Hepatocyte (in vitro differentiated cells): ENCODE results near the gene IKZF1. TPM values are rescaled to one million over a fixed set of nuclear protein-coding genes. Genes with fewer than 3 reads are reported as not detected.
A peak's percentile ranks its signal among the peaks of the same experiment; 100 is the strongest.

Experiments used
- DNase-seq: peaks from one replicate; pipeline ENCODE4 v3.0.0-alpha.2; 2016; ENCODE audit warnings: low spot score
- H2AFZ ChIP-seq: fragments of 200-600 bp; sonication (generic); 2 replicates; pipeline ENCODE4 v1.6.0; 2016; ENCODE audit warnings: antibody characterized with exemption, mild to moderate bottlenecking
- H3K27ac ChIP-seq: fragments of 200-600 bp; sonication (generic); 2 replicates; pipeline ENCODE4 v1.5.1; 2016; ENCODE audit warnings: mild to moderate bottlenecking
- H3K27me3 ChIP-seq: fragments of 200-600 bp; sonication (generic); 2 replicates; pipeline ENCODE4 v1.6.1; 2016
- H3K36me3 ChIP-seq: fragments of 200-600 bp; sonication (generic); replicated peaks from 2 replicates; pipeline ENCODE4 v1.5.1; 2016; ENCODE audit warnings: low read depth; ENCODE audit not compliant: insufficient read depth
- H3K4me1 ChIP-seq: fragments of 200-600 bp; sonication (generic); 2 replicates; pipeline ENCODE4 v1.5.1; 2016; ENCODE audit warnings: mild to moderate bottlenecking, moderate library complexity; ENCODE audit not compliant: insufficient read depth
- H3K4me2 ChIP-seq: fragments of 200-600 bp; sonication (generic); 2 replicates; pipeline ENCODE4 v1.6.0; 2016
- H3K4me3 ChIP-seq: fragments of 200-600 bp; sonication (generic); 2 replicates; pipeline ENCODE4 v1.5.1; 2016; ENCODE audit warnings: mild to moderate bottlenecking
- H3K79me2 ChIP-seq: fragments of 200-600 bp; sonication (generic); 2 replicates; pipeline ENCODE4 v1.6.0; 2017; ENCODE audit warnings: mild to moderate bottlenecking
- H3K9me2 ChIP-seq: fragments of 200-600 bp; sonication (generic); replicated peaks from 2 replicates; pipeline ENCODE4 v1.6.0; 2017; ENCODE audit warnings: mild to moderate bottlenecking; ENCODE audit not compliant: insufficient read depth
- H3K9me3 ChIP-seq: fragments of 200-600 bp; sonication (generic); 2 replicates; pipeline ENCODE4 v1.5.1; 2016; ENCODE audit warnings: low read depth, mild to moderate bottlenecking
- H4K20me1 ChIP-seq: fragments of 200-600 bp; sonication (generic); 2 replicates; pipeline ENCODE4 v1.6.0; 2016; ENCODE audit warnings: mild to moderate bottlenecking; ENCODE audit not compliant: insufficient read depth, poor library complexity, severe bottlenecking
- CTCF ChIP-seq: fragments of 200-600 bp; sonication (generic); IDR thresholded peaks from 2 replicates; pipeline ENCODE4 v1.5.1; 2016; ENCODE audit warnings: antibody characterized with exemption, mild to moderate bottlenecking; ENCODE audit not compliant: poor library complexity
- EZH2 ChIP-seq: fragments of 200-600 bp; sonication (generic); IDR thresholded peaks from 2 replicates; pipeline ENCODE4 v1.6.1; 2016; ENCODE audit warnings: antibody characterized with exemption, mild to moderate bottlenecking, borderline replicate concordance
- EZH2phosphoT487 ChIP-seq: fragments of 200-600 bp; sonication (generic); IDR thresholded peaks from one replicate; pipeline ENCODE4 v1.6.1; 2018; ENCODE audit warnings: antibody characterized with exemption, mild to moderate bottlenecking, low read depth, moderate library complexity; ENCODE audit not compliant: unreplicated experiment, severe bottlenecking
- WGBS: methylation state at CpG from one replicate; pipeline ENCODE4 v1.1.6; 2016; ENCODE audit warnings: low lambda C conversion rate; ENCODE audit errors: missing lambda C conversion rate; 5-methylcytosine and 5-hydroxymethylcytosine counted together
- polyA plus RNA-seq: library from polyadenylated mRNA; unstranded; fragments of >200 nt; fragmentation: Nextera tagmentation; extraction: Ambion mirVana; gene quantifications from 2 replicates; pipeline ENCODE4 v1.2.1, GENCODE V29; 2016
- total RNA-seq: library from RNA; depleted of rRNA; stranded (reverse); fragments of >200 nt; gene quantifications from 2 replicates; pipeline ENCODE4 v1.2.3, GENCODE V29; 2014

The IKZF1 gene
- total and polyA plus RNA-seq, 2 experiments from 2014 or later: 0.16 to 0.47 TPM

- no peaks in the 10 kb centered on the region for H4K20me1 ChIP-seq
- WGBS: 67% methylated on average over 2 of the region's 2 CpGs
- DNase-seq: no peak
- H3K9me3 ChIP-seq: no peaks in the 10 kb centered on the region
- no peaks in the 10 kb centered on the region for H3K9me2 ChIP-seq
- H3K79me2 ChIP-seq: no peaks in the 10 kb centered on the region
- H3K27ac ChIP-seq: no peak overlapping the region
- no peak overlapping the region for H3K4me2 ChIP-seq
- no peaks in the 10 kb centered on the region for H3K36me3 ChIP-seq
- H2AFZ ChIP-seq: no peak overlapping the region
- no peak for TF ChIP-seq EZH2phosphoT487
- no peak for TF ChIP-seq CTCF
- TF ChIP-seq EZH2: no peak
- no peak overlapping the region for H3K4me3 ChIP-seq
- H3K4me1 ChIP-seq: no peaks in the 10 kb centered on the region
- peaks cover 10% of the 10 kb centered on the region for H3K27me3 ChIP-seq
Measured at GRCh38 chr7:50331564-50332208, 27.2 kb downstream of the IKZF1 start.

- Histone ChIP-seq H3K9me3 (no peaks in the 10 kb centered on the region), H3K4me3 (no peak overlapping the region), H3K79me2 (no peaks in the 10 kb centered on the region), H3K4me1 (no peaks in the 10 kb centered on the region), H2AFZ (no peak overlapping the region), H3K36me3 (no peaks in the 10 kb centered on the region), H3K9me2 (no peaks in the 10 kb centered on the region), H3K27me3 (peaks cover 10% of the 10 kb centered on the region), H3K27ac (no peak overlapping the region), H4K20me1 (no peaks in the 10 kb centered on the region), H3K4me2 (no peak overlapping the region)
- DNase-seq: no peak
- WGBS: 70% methylated on average over 8 of the region's 8 CpGs
- TF ChIP-seq EZH2phosphoT487: no peak
- no peak for TF ChIP-seq CTCF
- TF ChIP-seq EZH2: no peak
Measured at GRCh38 chr7:50332241-50333165, 28.0 kb downstream of the IKZF1 start.

- no peaks in the 10 kb centered on the region for H3K79me2 ChIP-seq
- H3K4me2 ChIP-seq: peak overlapping the region; percentile 59
- H2AFZ ChIP-seq: no peak overlapping the region
- no peak overlapping the region for H3K27ac ChIP-seq
- no peaks in the 10 kb centered on the region for H3K9me2 ChIP-seq
- DNase-seq: no peak
- H3K9me3 ChIP-seq: no peaks in the 10 kb centered on the region
- H3K27me3 ChIP-seq: peaks cover 10% of the 10 kb centered on the region
- H4K20me1 ChIP-seq: no peaks in the 10 kb centered on the region
- TF ChIP-seq EZH2: no peak
- TF ChIP-seq CTCF: no peak
- no peak for TF ChIP-seq EZH2phosphoT487
- H3K4me1 ChIP-seq: no peaks in the 10 kb centered on the region
- no peak overlapping the region for H3K4me3 ChIP-seq
- 2% methylated on average over 9 of the region's 9 CpGs for WGBS
- no peaks in the 10 kb centered on the region for H3K36me3 ChIP-seq
Measured at GRCh38 chr7:50333221-50333651, 28.7 kb downstream of the IKZF1 start.
